HepG2 (cell line): ENCODE data around the gene ZMYND12. TPM values are rescaled to one million over a fixed set of nuclear protein-coding genes. Genes with fewer than 3 reads are reported as not detected.

Source experiments
- ATAC-seq: fragments of 200-7000 bp; cut with Tn5 transposase; 3 replicates; pipeline ENCODE4 v1.9.1; 2020; ENCODE audit warnings: mild to moderate bottlenecking, moderate library complexity
- BruUV-seq: library from RNA; stranded (reverse); fragments of 400-500 nt; replicated peaks from 2 replicates; lab custom pipeline; 2021; lab: Mats Ljungman, UMichigan
- CTCF ChIA-PET: fragments of 300-600 bp; formaldehyde crosslinking; extraction: SDS; loops from one replicate; lab custom pipeline; 2021; ENCODE audit warnings: low total read pairs, inconsistent platforms, low intra/inter-chr PET ratio; lab: Yijun Ruan, JAX
- POLR2A ChIA-PET: fragments of 350-600 bp; sonication (Branson Sonifier 250); formaldehyde crosslinking; loops from one replicate; lab custom pipeline; 2020; ENCODE audit warnings: antibody characterized with exemption, inconsistent platforms; lab: Yijun Ruan, JAX
- DNase-seq: peaks from one replicate; pipeline ENCODE4 v3.0.0-alpha.2; 2015; ENCODE audit warnings: low spot score
- FAIRE-seq: peaks from 3 replicates; lab custom pipeline; 2011; peaks lifted over from hg19 to GRCh38; lab: Jason Lieb, UNC
- H2AFZ ChIP-seq: one replicate; pipeline ENCODE4 v1.6.1; 2011; ENCODE audit warnings: low read length, inconsistent platforms
- H3K27ac ChIP-seq: fragments of 300-600 bp; 3 replicates; pipeline ENCODE4 v1.8.0; 2011; ENCODE audit warnings: mixed run types, mild to moderate bottlenecking, mixed read lengths, low read length, inconsistent platforms; ENCODE audit not compliant: insufficient read depth; ENCODE audit errors: extremely low read length
- H3K27me3 ChIP-seq, 2 experiments: fragments of 200-600 bp in 1 of 2; 2 replicates in 1 of 2; 3 replicates in 1 of 2; pipeline versions ENCODE4 v1.6.0 to v1.8.0; 2011; ENCODE audit warnings: low read length in 2 of 2, mild to moderate bottlenecking in 2 of 2, moderate library complexity in 2 of 2, inconsistent platforms in 1 of 2; ENCODE audit not compliant: insufficient read depth in 2 of 2, control insufficient read depth in 1 of 2
- H3K36me3 ChIP-seq, 2 experiments: fragments of 200-600 bp in 1 of 2; replicated peaks in 1 of 2; 2 replicates in 1 of 2; 3 replicates in 1 of 2; pipeline versions ENCODE4 v1.5.1 to v1.8.0; 2011; ENCODE audit warnings: low read length in 2 of 2, inconsistent platforms in 1 of 2; ENCODE audit not compliant: insufficient read depth in 2 of 2, control insufficient read depth in 1 of 2
- H3K4me1 ChIP-seq: 2 replicates; pipeline ENCODE4 v1.5.1; 2012; ENCODE audit warnings: low read length, inconsistent platforms; ENCODE audit not compliant: insufficient read depth
- H3K4me2 ChIP-seq: 2 replicates; pipeline ENCODE4 v1.6.0; 2011; ENCODE audit warnings: low read depth, low read length, inconsistent platforms
- H3K4me3 ChIP-seq, 3 experiments: fragments of 200-600 bp in 1 of 3; sonication (generic), shearing (Covaris generic) in 1 of 3; replicated peaks in 1 of 3; 2 replicates each; pipeline ENCODE4 v1.5.1; 2011 to 2016; ENCODE audit warnings: low read length in 3 of 3, inconsistent platforms in 2 of 3, low read depth in 2 of 3, mild to moderate bottlenecking in 2 of 3, control low read depth in 1 of 3, mixed read lengths in 1 of 3; ENCODE audit not compliant: insufficient read depth in 1 of 3
- H3K79me2 ChIP-seq: one replicate; pipeline ENCODE4 v1.6.1; 2011; ENCODE audit warnings: low read length, inconsistent platforms; ENCODE audit not compliant: insufficient read depth
- H3K9ac ChIP-seq: 2 replicates; pipeline ENCODE4 v1.6.0; 2011; ENCODE audit warnings: mild to moderate bottlenecking, low read depth, low read length, inconsistent platforms; ENCODE audit not compliant: insufficient read depth
- H3K9me3 ChIP-seq: 2 replicates; pipeline ENCODE4 v1.5.1; 2012; ENCODE audit warnings: mild to moderate bottlenecking, low read length
- H4K20me1 ChIP-seq: 2 replicates; pipeline ENCODE4 v1.6.0; 2011; ENCODE audit warnings: inconsistent platforms, mild to moderate bottlenecking, low read length, moderate library complexity; ENCODE audit not compliant: insufficient read depth
- CCAR2 ChIP-seq: fragments of 200-400 bp; formaldehyde crosslinking; optimal IDR thresholded peaks from 2 replicates; pipeline ENCODE3; 2018; ENCODE audit warnings: low read depth, mild to moderate bottlenecking, low read length, moderate library complexity
- DNMT1 ChIP-seq: sonication (generic); formaldehyde crosslinking; IDR thresholded peaks from 2 replicates; pipeline ENCODE4 v1.5.1; 2020; ENCODE audit warnings: mild to moderate bottlenecking, missing genetic modification reagents
- EEA1 ChIP-seq: sonication (generic); formaldehyde crosslinking; IDR thresholded peaks from 2 replicates; pipeline ENCODE4 v1.5.1; 2020; ENCODE audit warnings: mild to moderate bottlenecking, missing genetic modification reagents, borderline replicate concordance
- ETV5 ChIP-seq: IDR thresholded peaks from 2 replicates; pipeline ENCODE4 v1.6.1; 2018; ENCODE audit warnings: missing biosample characterization, missing genetic modification reagents, inconsistent platforms, borderline replicate concordance
- HDAC1 ChIP-seq: sonication (generic); formaldehyde crosslinking; IDR thresholded peaks from 2 replicates; pipeline ENCODE4 v1.5.1; 2020; ENCODE audit warnings: mild to moderate bottlenecking, missing genetic modification reagents
- HOXA3 ChIP-seq: sonication (generic); formaldehyde crosslinking; IDR thresholded peaks from 2 replicates; pipeline ENCODE4 v1.5.0; 2020; ENCODE audit warnings: missing genetic modification reagents
- POGK ChIP-seq: sonication (generic); formaldehyde crosslinking; conservative IDR thresholded peaks from 2 replicates; pipeline ENCODE4 v1.8.0; 2022; ENCODE audit warnings: mild to moderate bottlenecking, moderate library complexity, missing genetic modification reagents
- POLR2G ChIP-seq: fragments of 200-400 bp; formaldehyde crosslinking; IDR thresholded peaks from 2 replicates; pipeline ENCODE4 v1.6.1; 2018; ENCODE audit warnings: mild to moderate bottlenecking, low read depth, low read length, moderate library complexity
- SP2 ChIP-seq: sonication (generic); formaldehyde crosslinking; IDR thresholded peaks from 2 replicates; pipeline ENCODE4 v1.5.1; 2020; ENCODE audit warnings: mild to moderate bottlenecking, missing genetic modification reagents
- TBL1XR1 ChIP-seq: fragments of 150-350 bp; IDR thresholded peaks from 2 replicates; pipeline ENCODE4 v1.6.1; 2014; ENCODE audit warnings: borderline replicate concordance, low read length; ENCODE audit not compliant: partially characterized antibody
- YY1 ChIP-seq: IDR thresholded peaks from 2 replicates; pipeline ENCODE4 v1.6.1; 2011; ENCODE audit warnings: low read length, low read depth, moderate library complexity, mild to moderate bottlenecking; ENCODE audit not compliant: insufficient read depth, insufficient replicate concordance
- ZNF350 ChIP-seq: sonication (generic); formaldehyde crosslinking; IDR thresholded peaks from 2 replicates; pipeline ENCODE4 v1.4.0; 2020; ENCODE audit warnings: mild to moderate bottlenecking, low read depth, missing genetic modification reagents, borderline replicate concordance
- ZNF574 ChIP-seq: sonication (generic); formaldehyde crosslinking; IDR thresholded peaks from 2 replicates; pipeline ENCODE4 v1.4.0; 2020; ENCODE audit warnings: missing genetic modification reagents
- WGBS: methylation state at CpG from one replicate; pipeline ENCODE4 v1.1.6; 2017; ENCODE audit warnings: low lambda C conversion rate; 5-methylcytosine and 5-hydroxymethylcytosine counted together
- in situ Hi-C: cut with HindIII; loops from 2 replicates; pipeline ENCODE4 v1.10.0; 2017; ENCODE audit warnings: low pct_unique_long_range_greater_than_20kb; ENCODE audit not compliant: extremely low pct_ligation_motif_present
- intact Hi-C: fragments of 100-400 bp; cut with micrococcal nuclease; formaldehyde crosslinking; loops from one replicate; pipeline ENCODE4 v1.10.0; 2022; ENCODE audit not compliant: unreplicated experiment
- polyA plus RNA-seq, 8 experiments: library from polyadenylated mRNA; depleted of rRNA in 3 of 8; stranded (reverse) in 7 of 8; unstranded in 1 of 8; fragments of >200 nt; fragmentation: Illumina TruSeq in 4 of 8; extraction: Trizol in 4 of 8; gene quantifications; 2 replicates each; pipeline versions ENCODE4 v1.2.1 to v1.2.3, GENCODE V29; 2011 to 2016; ENCODE audit warnings: low read depth in 4 of 8, missing spikeins in 1 of 8, mixed read lengths in 1 of 8; ENCODE audit not compliant: insufficient read depth in 1 of 8
- total RNA-seq, 5 experiments: library from RNA; depleted of rRNA; stranded (reverse); fragments of >200 nt; fragmentation: Illumina TruSeq; extraction: Trizol; gene quantifications; 2 replicates each; pipeline ENCODE4 v1.2.3, GENCODE V29; 2016; ENCODE audit warnings: low read depth in 1 of 5
- TF ChIP-seq, protein P1 (sequence below): sonication (generic); formaldehyde crosslinking; IDR thresholded peaks from 2 replicates; pipeline ENCODE4 v1.8.1; 2023; ENCODE audit warnings: mild to moderate bottlenecking, moderate library complexity, missing genetic modification reagents
- TF ChIP-seq, protein P2 (sequence below): sonication (generic); formaldehyde crosslinking; IDR thresholded peaks from 2 replicates; pipeline ENCODE4 v1.9.0; 2022; ENCODE audit warnings: missing genetic modification reagents, mild to moderate bottlenecking, borderline replicate concordance

Gene ZMYND12
- total and polyA plus RNA-seq, 2 of the 13 experiments (the other 11 are each of a cell fraction or from before 2014, with no cell fraction given), result 0.13 to 0.71 TPM

- Histone ChIP-seq H2AFZ (peak within 1 kb of the TSS; percentile 64), H3K27me3 (peaks cover 0 to 7% of the 10 kb centered on the region in 2 experiments; a peak in 2 of 5 replicates), H3K9ac (peak within 1 kb of the TSS; percentile 47; the same call in 1 of the 2 replicates), H3K4me1 (peaks cover 20% of the 10 kb centered on the region), H3K9me3 (no peaks in the 10 kb centered on the region), H4K20me1 (no peaks in the 10 kb centered on the region), H3K36me3 (no peaks in the 10 kb centered on the region), H3K79me2 (no peaks in the 10 kb centered on the region), H3K4me2 (peak within 1 kb of the TSS; percentile 98), H3K27ac (no peak within 1 kb of the TSS), H3K4me3 (peak within 1 kb of the TSS; percentile 66 to 79 (median 78))
- ATAC-seq, result peak; percentile 97
- POLR2A ChIA-PET, result no interaction called here
- CTCF ChIA-PET, result no interaction called here
- intact Hi-C loops, result no loop called here
- no TSS peak for BruUV-seq
- 1% methylated on average over 13 of the region's 101 CpGs for whole genome bisulfite sequencing
- no peak for FAIRE-seq
- in situ Hi-C loops, result no loop called here
- DNase-seq, result peak; percentile 25
- TF ChIP-seq POLR2G (peak; percentile 41; the same call in 1 of the 2 replicates), POGK (CRISPR knock-in tag) (no peak; the same call in 1 of the 2 replicates), ETV5 (CRISPR knock-in tag) (peak; percentile 84), YY1 (peak; percentile 45), TBL1XR1 (no peak), ZNF350 (no peak), DNMT1 (CRISPR knock-in tag) (peak; percentile 34; the same call in 1 of the 2 replicates), EEA1 (CRISPR knock-in tag) (peak; percentile 61; the same call in 1 of the 2 replicates), HDAC1 (CRISPR knock-in tag) (peak; percentile 51; the same call in 1 of the 2 replicates), SP2 (CRISPR knock-in tag) (peak; percentile 52; the same call in 1 of the 2 replicates), HOXA3 (CRISPR knock-in tag) (no peak), CCAR2 (no peak), ZNF574 (CRISPR knock-in tag) (peak; percentile 62; the same call in 1 of the 2 replicates)
- TF ChIP-seq, protein P1, sequence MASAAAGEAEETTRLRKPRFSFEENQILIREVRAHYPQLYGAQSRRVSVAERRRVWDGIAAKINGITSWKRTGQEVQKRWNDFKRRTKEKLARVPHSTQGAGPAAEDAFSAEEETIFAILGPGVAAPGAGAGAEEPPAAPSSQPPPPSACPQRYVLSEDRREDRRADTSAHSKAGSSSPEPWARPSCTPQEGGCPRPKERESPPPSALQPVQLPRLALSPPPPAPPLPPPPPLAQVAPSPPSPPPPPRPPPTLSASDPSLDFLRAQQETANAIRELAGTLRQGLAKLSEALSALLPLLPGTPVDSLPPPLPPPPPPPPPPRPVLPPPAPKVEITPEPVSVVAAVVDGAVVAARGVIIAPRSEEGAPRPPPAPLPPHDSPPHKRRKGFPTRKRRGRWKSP (CRISPR knock-in tag), result peak; percentile 80
- TF ChIP-seq, protein P2, sequence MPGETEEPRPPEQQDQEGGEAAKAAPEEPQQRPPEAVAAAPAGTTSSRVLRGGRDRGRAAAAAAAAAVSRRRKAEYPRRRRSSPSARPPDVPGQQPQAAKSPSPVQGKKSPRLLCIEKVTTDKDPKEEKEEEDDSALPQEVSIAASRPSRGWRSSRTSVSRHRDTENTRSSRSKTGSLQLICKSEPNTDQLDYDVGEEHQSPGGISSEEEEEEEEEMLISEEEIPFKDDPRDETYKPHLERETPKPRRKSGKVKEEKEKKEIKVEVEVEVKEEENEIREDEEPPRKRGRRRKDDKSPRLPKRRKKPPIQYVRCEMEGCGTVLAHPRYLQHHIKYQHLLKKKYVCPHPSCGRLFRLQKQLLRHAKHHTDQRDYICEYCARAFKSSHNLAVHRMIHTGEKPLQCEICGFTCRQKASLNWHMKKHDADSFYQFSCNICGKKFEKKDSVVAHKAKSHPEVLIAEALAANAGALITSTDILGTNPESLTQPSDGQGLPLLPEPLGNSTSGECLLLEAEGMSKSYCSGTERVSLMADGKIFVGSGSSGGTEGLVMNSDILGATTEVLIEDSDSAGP (CRISPR knock-in tag), result peak; percentile 22; the same call in 1 of the 2 replicates
Observed at GRCh38 chr1:42380586-42381279, 75.1 kb downstream of the ZMYND12 start, which contains the start of gene RIMKLA. Gene RIMKLA, plus strand, starts transcription at chr1:42380792. Its CDS starts 143 bp downstream, at chr1:42380935.
